Erythroblast (primary cell): ENCODE measurements around the gene RBM15B.

ENCODE experiments used
- GATA1 ChIP-seq: IDR thresholded peaks from 2 replicates; pipeline ENCODE4 v1.6.1; 2011; ENCODE audit warnings: low read depth, mild to moderate bottlenecking, control low read depth, low read length, moderate library complexity
- POLR2A ChIP-seq: IDR thresholded peaks from 2 replicates; pipeline ENCODE4 v1.6.1; 2011; ENCODE audit warnings: mild to moderate bottlenecking, low read length

- TF ChIP-seq GATA1 (no peak), POLR2A (no peak)
These were observed 5.3 kb downstream of the RBM15B start for GRCh38 chr3:51396401-51396800.
